Spinal cord (tissue), 10 donors: Measurements from ENCODE around the gene PELI2. TPM values are rescaled to one million over a fixed set of nuclear protein-coding genes. Genes with fewer than 3 reads are reported as not detected.

Experiments used
- DNase-seq, 6 donors: peaks; one replicate each; pipeline versions ENCODE4 v3.0.0 to v3.0.0-alpha.2; 2013 to 2015; ENCODE audit warnings: low spot score in 6 of 6, low read depth in 4 of 6
- H3K27ac ChIP-seq: one replicate; pipeline ENCODE4 v1.5.1; 2013; ENCODE audit warnings: low read depth, low read length, control low read depth
- H3K27me3 ChIP-seq: one replicate; pipeline ENCODE4 v1.6.1; 2013; ENCODE audit warnings: low read length; ENCODE audit not compliant: control insufficient read depth, insufficient read depth
- H3K36me3 ChIP-seq: one replicate; pipeline ENCODE4 v1.6.1; 2013; ENCODE audit warnings: low read length; ENCODE audit not compliant: control insufficient read depth, insufficient read depth
- H3K4me1 ChIP-seq: one replicate; pipeline ENCODE4 v1.6.1; 2013; ENCODE audit warnings: low read length; ENCODE audit not compliant: control insufficient read depth, insufficient read depth
- H3K4me3 ChIP-seq: one replicate; pipeline ENCODE4 v1.5.1; 2013; ENCODE audit warnings: low read depth, low read length, control low read depth
- H3K9me3 ChIP-seq: one replicate; pipeline ENCODE4 v1.6.1; 2013; ENCODE audit warnings: low read length; ENCODE audit not compliant: control insufficient read depth, insufficient read depth
- WGBS: methylation state at CpG from one replicate; pipeline ENCODE4 v1.1.5; 2013; ENCODE audit warnings: missing lambda C conversion rate; ENCODE audit not compliant: insufficient coverage; 5-methylcytosine and 5-hydroxymethylcytosine counted together
- polyA plus RNA-seq, 2 donors: library from polyadenylated mRNA; unstranded; fragments of 120-200 nt; gene quantifications; one replicate each; pipeline ENCODE4 v1.2.1, GENCODE V29; 2013; ENCODE audit not compliant: insufficient read length in 2 of 2
- total RNA-seq, 2 donors: library from RNA; depleted of rRNA in 1 of 2; stranded (reverse); fragments of 120-200 nt in 1 of 2; fragments of >200 nt in 1 of 2; gene quantifications; one replicate each; pipeline versions ENCODE4 v1.2.3 to v1.2.4, GENCODE V29; 2013 to 2014
- donor health status: healthy.

The PELI2 gene
- total and polyA plus RNA-seq, 4 donors: 8.5 to 20.3 (median 12.9) TPM

DNA sequence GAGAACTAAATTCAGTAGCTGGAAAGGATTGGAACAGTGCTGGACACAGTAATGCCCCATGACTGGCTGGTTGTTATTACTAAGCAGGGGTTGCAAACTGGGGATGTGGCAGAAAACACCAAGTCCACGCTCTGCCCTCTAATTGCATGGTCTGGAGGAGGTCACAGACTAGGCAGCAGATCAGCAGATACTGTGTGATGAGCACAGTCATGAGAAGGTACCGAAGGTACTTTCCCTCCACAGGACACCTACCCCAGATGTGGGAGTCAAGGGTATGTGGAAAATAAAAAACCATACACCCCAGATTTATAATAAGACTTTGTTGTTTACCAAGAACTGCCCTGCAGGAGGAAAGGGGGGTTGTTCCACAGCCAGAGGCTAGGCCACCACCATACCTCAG is 175.3 kb downstream of the PELI2 start:
- Histone ChIP-seq H3K36me3 (peaks cover 7% of the 10 kb centered on the region), H3K4me1 (no peaks in the 10 kb centered on the region), H3K27me3 (no peaks in the 10 kb centered on the region), H3K9me3 (no peaks in the 10 kb centered on the region), H3K27ac (no peak overlapping the region), H3K4me3 (no peak overlapping the region)
- DNase-seq: no peak
- no CpG with 5 or more reads among the region's 2 CpGs for WGBS

- H3K4me3 ChIP-seq: no peak overlapping the region
- WGBS: 94% methylated on average over 5 of the region's 5 CpGs
- no peaks in the 10 kb centered on the region for H3K27me3 ChIP-seq
These were observed 175.9 kb downstream of the PELI2 start for GRCh38 chr14:56294128-56294527.

DNA sequence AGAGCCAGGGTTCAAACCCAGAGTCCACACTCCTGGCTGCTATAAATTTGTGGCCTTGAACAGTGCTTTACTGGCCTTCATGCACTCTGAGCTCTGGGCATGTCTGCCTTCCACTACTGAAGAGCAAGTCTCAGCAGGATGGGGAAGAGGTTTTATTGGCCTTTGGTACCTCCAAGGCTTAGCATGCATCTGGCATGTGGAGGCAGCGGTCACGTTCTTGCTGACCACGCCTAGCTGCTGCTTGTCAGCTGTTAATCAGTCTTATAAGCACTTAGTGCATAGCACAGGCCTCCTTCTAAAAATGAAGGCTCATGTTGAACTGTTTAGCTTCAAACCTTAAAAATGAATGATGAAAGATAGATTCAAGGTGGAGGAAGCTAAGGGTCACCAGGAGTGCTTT is 177.5 kb downstream of the PELI2 start:
- no peak for DNase-seq
- 82% methylated on average over 3 of the region's 3 CpGs for WGBS

More at GRCh38 chr14:56294128-56294527, 175.9 kb downstream of the PELI2 start:
- H3K27ac ChIP-seq: no peak overlapping the region
- H3K4me1 ChIP-seq: no peaks in the 10 kb centered on the region
- H3K9me3 ChIP-seq: no peaks in the 10 kb centered on the region
- H3K36me3 ChIP-seq: peaks cover 7% of the 10 kb centered on the region
- no peak for DNase-seq

DNA sequence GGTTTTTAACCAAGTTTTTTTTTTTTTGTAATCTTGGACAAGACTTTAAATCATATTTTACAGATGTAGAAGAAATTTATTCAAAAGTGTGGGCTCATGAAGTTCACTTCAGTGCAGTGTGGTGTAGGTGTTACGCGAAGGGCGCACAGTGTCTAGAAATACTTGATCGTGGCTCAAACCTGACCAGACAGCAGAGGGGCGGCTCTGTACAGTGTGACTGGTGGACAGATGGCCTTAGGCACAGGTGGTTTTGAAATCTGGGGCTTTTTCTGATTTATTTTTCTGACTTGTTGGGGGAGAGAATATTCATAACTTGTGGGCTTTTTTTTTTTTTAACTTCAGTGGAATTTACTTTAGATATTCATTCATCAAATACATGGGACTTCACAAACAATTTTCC is 179.2 kb downstream of the PELI2 start:
- Histone ChIP-seq H3K9me3 (no peaks in the 10 kb centered on the region), H3K27ac (no peak overlapping the region), H3K27me3 (no peaks in the 10 kb centered on the region), H3K4me3 (no peak overlapping the region), H3K36me3 (peaks cover 3% of the 10 kb centered on the region), H3K4me1 (no peaks in the 10 kb centered on the region)
- WGBS: 97% methylated on average over 4 of the region's 5 CpGs
- DNase-seq: no peak

More for the DNA sequence above, 177.5 kb downstream of the PELI2 start:
- peaks cover 3% of the 10 kb centered on the region for H3K36me3 ChIP-seq
- no peaks in the 10 kb centered on the region for H3K27me3 ChIP-seq
- no peak overlapping the region for H3K4me3 ChIP-seq
- H3K4me1 ChIP-seq: no peaks in the 10 kb centered on the region
- H3K27ac ChIP-seq: no peak overlapping the region
- H3K9me3 ChIP-seq: no peaks in the 10 kb centered on the region

DNA sequence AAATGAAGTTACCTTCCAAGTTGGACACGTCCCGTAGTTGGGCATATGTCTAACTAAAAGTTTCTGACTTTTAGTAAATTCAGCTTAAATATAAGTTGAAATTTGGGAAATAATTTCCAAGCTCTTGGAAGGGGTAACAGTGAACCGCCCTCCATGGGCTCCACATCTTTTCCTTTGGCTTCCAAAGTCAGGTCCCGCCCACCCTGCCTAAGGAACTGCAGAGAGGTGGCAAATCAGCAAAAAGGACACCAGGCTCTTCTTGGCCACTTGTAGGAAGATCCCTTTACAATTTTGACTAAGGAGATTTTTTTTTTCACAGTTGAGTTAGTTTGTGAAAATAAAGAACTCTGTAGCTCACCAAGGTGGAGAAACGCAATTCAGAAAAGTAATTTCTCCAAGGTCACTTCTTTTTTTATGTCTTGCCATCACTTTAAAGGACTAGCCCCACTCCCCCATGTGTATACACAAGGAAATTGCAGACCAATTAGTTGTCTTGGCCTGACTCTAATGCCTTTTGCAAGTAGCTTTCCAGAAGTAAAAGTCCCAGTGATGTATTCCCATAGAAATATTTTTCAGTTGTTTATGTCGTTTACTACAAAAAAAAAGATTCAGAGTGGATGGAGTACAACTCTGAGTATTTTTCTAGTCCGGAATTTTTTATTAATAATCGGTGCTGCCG is 181.2 kb downstream of the PELI2 start:
- H3K36me3 ChIP-seq: peaks cover under 1% of the 10 kb centered on the region
- no peaks in the 10 kb centered on the region for H3K4me1 ChIP-seq
- H3K4me3 ChIP-seq: no peak overlapping the region
- no peaks in the 10 kb centered on the region for H3K27me3 ChIP-seq
- H3K9me3 ChIP-seq: no peaks in the 10 kb centered on the region
- WGBS: 95% methylated on average over 7 of the region's 9 CpGs
- no peak for DNase-seq
- H3K27ac ChIP-seq: no peak overlapping the region

- no CpG with 5 or more reads among the region's 4 CpGs for WGBS
- no peak for DNase-seq
- Histone ChIP-seq H3K36me3 (no peaks in the 10 kb centered on the region), H3K4me3 (no peak overlapping the region), H3K27me3 (no peaks in the 10 kb centered on the region), H3K9me3 (no peaks in the 10 kb centered on the region), H3K27ac (no peak overlapping the region), H3K4me1 (no peaks in the 10 kb centered on the region)
These were observed 182.3 kb downstream of the PELI2 start for GRCh38 chr14:56300495-56300894.

DNA sequence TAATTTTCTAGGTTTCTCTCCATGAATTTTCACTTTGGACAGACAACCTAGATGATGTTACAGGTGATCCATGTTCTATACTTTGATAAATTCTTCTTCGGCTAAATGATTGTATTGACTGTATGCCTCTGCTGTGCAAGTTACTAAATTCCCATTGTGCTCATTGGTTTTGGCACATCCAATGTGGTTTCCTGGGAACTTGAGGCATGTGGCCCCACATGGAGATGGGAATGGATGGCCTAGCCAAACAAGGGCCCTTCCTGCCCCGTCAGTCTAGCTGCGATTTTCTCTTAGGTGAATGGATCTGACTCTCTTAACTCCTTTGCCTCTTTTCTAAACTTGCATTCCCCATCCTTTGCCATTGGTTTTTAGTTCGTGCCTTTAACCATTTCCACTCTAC is 186.2 kb downstream of the PELI2 start:
- H3K9me3 ChIP-seq: no peaks in the 10 kb centered on the region
- 100% methylated on average over 2 of the region's 4 CpGs for WGBS
- no peaks in the 10 kb centered on the region for H3K36me3 ChIP-seq
- H3K4me1 ChIP-seq: no peaks in the 10 kb centered on the region
- H3K4me3 ChIP-seq: no peak overlapping the region
- H3K27ac ChIP-seq: no peak overlapping the region
- DNase-seq: no peak
- H3K27me3 ChIP-seq: no peaks in the 10 kb centered on the region

- Histone ChIP-seq H3K27ac (no peak overlapping the region), H3K9me3 (no peaks in the 10 kb centered on the region), H3K36me3 (no peaks in the 10 kb centered on the region), H3K4me1 (no peaks in the 10 kb centered on the region), H3K27me3 (no peaks in the 10 kb centered on the region), H3K4me3 (no peak overlapping the region)
- 68% methylated on average over 3 of the region's 4 CpGs for WGBS
- no peak for DNase-seq
These were observed 191.0 kb downstream of the PELI2 start for GRCh38 chr14:56309198-56309597.

DNA sequence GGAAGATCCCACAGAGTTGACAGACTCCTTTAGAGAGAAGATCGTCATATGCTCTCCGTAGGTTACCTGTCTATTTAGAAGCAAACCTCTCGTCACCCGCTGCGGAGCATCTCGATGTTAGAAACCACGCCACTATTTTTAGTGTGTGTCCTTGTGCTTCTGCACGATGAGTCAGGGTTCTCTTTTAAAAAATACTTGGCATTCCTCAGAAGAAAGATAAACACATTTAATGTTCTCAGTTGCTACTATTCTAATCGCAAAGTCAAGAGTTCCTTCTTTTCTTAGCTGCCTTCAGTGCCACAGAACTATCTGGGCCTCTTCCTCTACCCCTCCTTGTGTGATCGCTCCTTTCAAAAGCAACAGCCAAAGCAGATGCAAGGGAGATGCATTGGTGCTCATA is 192.4 kb downstream of the PELI2 start:
- Histone ChIP-seq H3K27ac (no peak overlapping the region), H3K9me3 (no peaks in the 10 kb centered on the region), H3K4me1 (no peaks in the 10 kb centered on the region), H3K27me3 (no peaks in the 10 kb centered on the region), H3K4me3 (no peak overlapping the region), H3K36me3 (no peaks in the 10 kb centered on the region)
- WGBS: 91% methylated on average over 7 of the region's 10 CpGs
- DNase-seq: no peak

DNA sequence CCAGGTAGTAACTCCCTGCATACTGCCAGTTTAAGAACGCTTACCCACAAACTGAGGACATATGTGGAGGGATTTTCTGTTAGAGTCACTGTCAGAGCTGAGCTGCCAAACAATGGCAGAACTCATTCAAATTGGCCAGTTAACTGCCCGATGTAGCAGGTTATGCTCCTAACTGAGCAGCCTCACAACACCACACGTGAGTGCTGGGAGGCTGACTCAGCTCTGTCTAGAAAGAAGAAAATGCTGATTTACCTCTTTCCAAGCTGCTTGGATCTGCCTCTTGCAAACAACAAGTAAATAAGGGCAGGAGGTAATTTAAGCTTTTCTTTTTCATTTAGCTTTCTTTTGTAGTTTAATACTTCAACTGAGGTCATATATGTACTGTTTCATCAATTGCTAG is 195.6 kb downstream of the PELI2 start:
- Histone ChIP-seq H3K27ac (no peak overlapping the region), H3K4me1 (no peaks in the 10 kb centered on the region), H3K36me3 (no peaks in the 10 kb centered on the region), H3K27me3 (no peaks in the 10 kb centered on the region), H3K4me3 (no peak overlapping the region), H3K9me3 (no peaks in the 10 kb centered on the region)
- peak in 1 of 6 donors; percentile 7 for DNase-seq
- WGBS: 80% methylated on average over 1 of the region's 3 CpGs
